Measurements from ENCODE around the gene BIRC2. TPM values are rescaled to one million over a fixed set of nuclear protein-coding genes. Genes with fewer than 3 reads are reported as not detected.

The BIRC2 gene
- polyA plus RNA-seq, 1 donor (not counting 4 experiments of a cell fraction or from before 2014, with no cell fraction given): 53.8 TPM

DNA sequence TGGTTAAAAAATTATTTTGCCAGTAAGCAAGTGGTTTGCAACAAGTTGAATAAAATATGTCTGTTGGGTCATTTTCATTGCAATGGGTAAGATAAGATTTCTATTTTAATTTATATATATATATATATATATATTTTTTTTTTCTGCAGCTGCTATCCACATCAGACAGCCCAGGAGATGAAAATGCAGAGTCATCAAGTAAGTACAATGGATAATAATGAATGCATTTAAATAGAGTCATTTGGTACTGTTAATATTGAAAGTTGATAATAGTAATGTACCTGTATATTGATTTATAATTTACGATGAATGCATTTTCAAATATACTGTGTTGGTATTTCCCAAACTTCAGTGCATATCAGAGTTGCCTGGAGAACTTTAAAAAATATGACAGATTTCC lies 18.3 kb upstream of the BIRC2 start:
- dilution Hi-C loops (cut with MboI; ENCODE audit: extremely low pct_ligation_motif_present, low sequenced_read_pairs): no loop called here
- Histone ChIP-seq H3K4me2 (ENCODE audit: control insufficient read depth, extremely low read depth, insufficient read depth, low read depth, low read length) (no peak overlapping the region), H2AFZ (ENCODE audit: control insufficient read depth, low read length) (no peak overlapping the region), H3K9me1 (ENCODE audit: control insufficient read depth, extremely low read depth, insufficient read depth, low read length) (no peaks in the 10 kb centered on the region), H3K27me3 (ENCODE audit: control insufficient read depth, extremely low read depth, insufficient read depth, low read length) (no peaks in the 10 kb centered on the region), H4K20me1 (ENCODE audit: control insufficient read depth, extremely low read depth, insufficient read depth, low read length) (no peaks in the 10 kb centered on the region), H3K79me2 (ENCODE audit: control insufficient read depth, insufficient read depth, low read length) (no peaks in the 10 kb centered on the region), H3K9me3 (ENCODE audit: control insufficient read depth, low read depth, low read length) (no peaks in the 10 kb centered on the region), H3K4me1 (ENCODE audit: control insufficient read depth, extremely low read depth, insufficient read depth, low read length) (peaks cover 23% of the 10 kb centered on the region), H3K4me3 (ENCODE audit: control insufficient read depth in 2 of 3, extremely low read depth in 1 of 3, insufficient read depth in 2 of 3, low read depth in 1 of 3, low read length in 3 of 3) (no peak overlapping the region), H3K27ac (ENCODE audit: control insufficient read depth, insufficient read depth, low read length) (no peak overlapping the region), H3K9ac (ENCODE audit: control insufficient read depth, extremely low read depth, insufficient read depth, low read length) (no peak overlapping the region), H3K36me3 (ENCODE audit: control insufficient read depth in 2 of 2, extremely low read depth in 1 of 2, insufficient read depth in 2 of 2, low read length in 2 of 2) (peaks cover 0 to 2% of the 10 kb centered on the region in 2 experiments)
- DNase-seq (ENCODE audit: low read depth, low spot score) (no peak), FAIRE-seq (no peak)
- no peak for TF ChIP-seq EZH2 (IDR thresholded peaks at IDR 0.05; ENCODE audit: low read length)
- TF ChIP-seq, protein P1, sequence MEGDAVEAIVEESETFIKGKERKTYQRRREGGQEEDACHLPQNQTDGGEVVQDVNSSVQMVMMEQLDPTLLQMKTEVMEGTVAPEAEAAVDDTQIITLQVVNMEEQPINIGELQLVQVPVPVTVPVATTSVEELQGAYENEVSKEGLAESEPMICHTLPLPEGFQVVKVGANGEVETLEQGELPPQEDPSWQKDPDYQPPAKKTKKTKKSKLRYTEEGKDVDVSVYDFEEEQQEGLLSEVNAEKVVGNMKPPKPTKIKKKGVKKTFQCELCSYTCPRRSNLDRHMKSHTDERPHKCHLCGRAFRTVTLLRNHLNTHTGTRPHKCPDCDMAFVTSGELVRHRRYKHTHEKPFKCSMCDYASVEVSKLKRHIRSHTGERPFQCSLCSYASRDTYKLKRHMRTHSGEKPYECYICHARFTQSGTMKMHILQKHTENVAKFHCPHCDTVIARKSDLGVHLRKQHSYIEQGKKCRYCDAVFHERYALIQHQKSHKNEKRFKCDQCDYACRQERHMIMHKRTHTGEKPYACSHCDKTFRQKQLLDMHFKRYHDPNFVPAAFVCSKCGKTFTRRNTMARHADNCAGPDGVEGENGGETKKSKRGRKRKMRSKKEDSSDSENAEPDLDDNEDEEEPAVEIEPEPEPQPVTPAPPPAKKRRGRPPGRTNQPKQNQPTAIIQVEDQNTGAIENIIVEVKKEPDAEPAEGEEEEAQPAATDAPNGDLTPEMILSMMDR (optimal IDR thresholded peaks at IDR 0.05 in 1 of 3, IDR thresholded peaks at IDR 0.05 in 1 of 3, conservative IDR thresholded peaks at IDR 0.05 in 1 of 3; ENCODE audit: extremely low read depth in 1 of 3, insufficient read depth in 2 of 3, low read length in 3 of 3): no peak

DNA sequence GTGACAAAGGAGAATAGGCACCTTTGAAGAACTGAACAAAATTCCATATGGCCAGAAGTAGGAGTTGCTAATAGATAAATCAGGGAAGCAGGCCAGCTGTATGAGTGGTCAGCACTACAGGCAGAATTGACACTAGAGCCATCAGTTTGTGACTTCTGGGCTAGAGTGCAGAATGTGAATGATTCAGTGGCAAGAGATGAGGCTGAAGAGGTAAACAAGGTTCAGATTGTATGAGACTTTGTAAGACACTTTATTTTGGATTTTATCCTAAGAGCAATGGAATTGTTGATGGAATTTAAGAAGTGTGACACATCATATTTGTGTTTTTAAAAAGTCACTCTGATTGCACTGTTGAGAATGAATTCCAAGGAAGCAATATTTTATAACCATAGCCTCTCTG lies 16.8 kb upstream of the BIRC2 start:
- dilution Hi-C loops (cut with MboI; ENCODE audit: extremely low pct_ligation_motif_present, low sequenced_read_pairs): no loop called here
- no peak overlapping the region for H3K4me3 ChIP-seq (ENCODE audit: control insufficient read depth in 2 of 3, extremely low read depth in 1 of 3, insufficient read depth in 2 of 3, low read depth in 1 of 3, low read length in 3 of 3)
- no peaks in the 10 kb centered on the region for H4K20me1 ChIP-seq (ENCODE audit: control insufficient read depth, extremely low read depth, insufficient read depth, low read length)
- peaks cover 0 to 2% of the 10 kb centered on the region in 2 experiments for H3K36me3 ChIP-seq (ENCODE audit: control insufficient read depth in 2 of 2, extremely low read depth in 1 of 2, insufficient read depth in 2 of 2, low read length in 2 of 2)
- H3K9me1 ChIP-seq (ENCODE audit: control insufficient read depth, extremely low read depth, insufficient read depth, low read length): no peaks in the 10 kb centered on the region
- H3K9ac ChIP-seq (ENCODE audit: control insufficient read depth, extremely low read depth, insufficient read depth, low read length): no peak overlapping the region
- no peak overlapping the region for H3K27ac ChIP-seq (ENCODE audit: control insufficient read depth, insufficient read depth, low read length)
- no peak overlapping the region for H3K4me2 ChIP-seq (ENCODE audit: control insufficient read depth, extremely low read depth, insufficient read depth, low read depth, low read length)
- TF ChIP-seq EZH2 (IDR thresholded peaks at IDR 0.05; ENCODE audit: low read length): no peak
- TF ChIP-seq, protein P1 (optimal IDR thresholded peaks at IDR 0.05 in 1 of 3, IDR thresholded peaks at IDR 0.05 in 1 of 3, conservative IDR thresholded peaks at IDR 0.05 in 1 of 3; ENCODE audit: extremely low read depth in 1 of 3, insufficient read depth in 2 of 3, low read length in 3 of 3): no peak
- no peaks in the 10 kb centered on the region for H3K9me3 ChIP-seq (ENCODE audit: control insufficient read depth, low read depth, low read length)
- no peaks in the 10 kb centered on the region for H3K27me3 ChIP-seq (ENCODE audit: control insufficient read depth, extremely low read depth, insufficient read depth, low read length)
- peaks cover 13% of the 10 kb centered on the region for H3K4me1 ChIP-seq (ENCODE audit: control insufficient read depth, extremely low read depth, insufficient read depth, low read length)
- FAIRE-seq (no peak), DNase-seq (ENCODE audit: low read depth, low spot score) (no peak)
- no peaks in the 10 kb centered on the region for H3K79me2 ChIP-seq (ENCODE audit: control insufficient read depth, insufficient read depth, low read length)
- H2AFZ ChIP-seq (ENCODE audit: control insufficient read depth, low read length): no peak overlapping the region
